D721Med (cell line): Measurements from ENCODE around the gene SDHB.

Experiments used
- DNase-seq: peaks from one replicate; pipeline ENCODE4 v3.0.0; 2011; ENCODE audit warnings: low spot score; ENCODE audit not compliant: insufficient read length
- FAIRE-seq: peaks from 2 replicates; lab custom pipeline; 2011; peaks lifted over from hg19 to GRCh38; lab: Jason Lieb, UNC
- CTCF ChIP-seq: IDR thresholded peaks from 2 replicates; pipeline ENCODE4 v1.5.1; 2012; ENCODE audit warnings: mild to moderate bottlenecking, control low read depth; ENCODE audit not compliant: insufficient read depth; ENCODE audit errors: missing control alignments

SDHB gene

GRCh38 chr1:17008208-17008855 lies 45.5 kb downstream of the SDHB start:
- DNase-seq, result no peak
- no peak for TF ChIP-seq CTCF
- FAIRE-seq, result no peak

- TF ChIP-seq CTCF, result no peak
- DNase-seq (no peak), FAIRE-seq (no peak)
Observed at GRCh38 chr1:17007121-17007520, 46.7 kb downstream of the SDHB start.

GRCh38 chr1:17005365-17005740 lies 48.5 kb downstream of the SDHB start:
- no peak for TF ChIP-seq CTCF
- FAIRE-seq, result no peak
- DNase-seq, result no peak

GRCh38 chr1:17004466-17005364 lies 49.1 kb downstream of the SDHB start:
- TF ChIP-seq CTCF, result no peak
- DNase-seq (no peak), FAIRE-seq (no peak)

GRCh38 chr1:17002524-17002902 lies 51.3 kb downstream of the SDHB start:
- FAIRE-seq, result no peak
- TF ChIP-seq CTCF, result no peak
- DNase-seq, result no peak

GRCh38 chr1:17001760-17002523 lies 51.9 kb downstream of the SDHB start:
- FAIRE-seq (no peak), DNase-seq (no peak)
- TF ChIP-seq CTCF, result no peak
